Calu3 (cell line): Measurements from ENCODE around the gene ATP6V1C2. TPM values are rescaled to one million over a fixed set of nuclear protein-coding genes. Genes with fewer than 3 reads are reported as not detected.

Source experiments
- BruUV-seq: library from RNA; stranded (reverse); fragments of 400-500 nt; replicated peaks from 2 replicates; lab custom pipeline; 2021; lab: Mats Ljungman, UMichigan
- CTCF ChIA-PET: fragments of 300-600 bp; sonication (Branson Sonifier 250); formaldehyde crosslinking; loops from one replicate; lab custom pipeline; 2022; ENCODE audit warnings: antibody characterized with exemption; lab: Charles Lee
- DNase-seq: peaks from one replicate; pipeline ENCODE4 v3.0.0; 2022
- H3K27ac Mint-ChIP-seq: one replicate; pipeline ENCODE4 v1.8.0; 2022; ENCODE audit warnings: mixed read lengths; ENCODE audit not compliant: unreplicated experiment
- H3K27me3 Mint-ChIP-seq: one replicate; pipeline ENCODE4 v1.8.0; 2022; ENCODE audit warnings: mixed read lengths; ENCODE audit not compliant: unreplicated experiment
- H3K36me3 Mint-ChIP-seq: one replicate; pipeline ENCODE4 v1.8.0; 2022; ENCODE audit warnings: mild to moderate bottlenecking, moderate library complexity, mixed read lengths; ENCODE audit not compliant: insufficient read depth, unreplicated experiment
- H3K4me1 Mint-ChIP-seq: one replicate; pipeline ENCODE4 v1.8.0; 2022; ENCODE audit warnings: mild to moderate bottlenecking, low read depth, mixed read lengths; ENCODE audit not compliant: unreplicated experiment
- H3K4me3 Mint-ChIP-seq: one replicate; pipeline ENCODE4 v1.8.0; 2022; ENCODE audit warnings: mild to moderate bottlenecking, low read depth, moderate library complexity, mixed read lengths; ENCODE audit not compliant: unreplicated experiment
- H3K9me3 Mint-ChIP-seq: one replicate; pipeline ENCODE4 v1.8.0; 2022; ENCODE audit warnings: low read depth, mixed read lengths; ENCODE audit not compliant: unreplicated experiment
- CTCF ChIP-seq: fragments of 200-600 bp; IDR thresholded peaks from one replicate; pipeline ENCODE4 v1.8.0; 2022; ENCODE audit warnings: antibody characterized with exemption; ENCODE audit not compliant: unreplicated experiment
- intact Hi-C: fragments of 100-400 bp; cut with micrococcal nuclease; formaldehyde crosslinking; loops from one replicate; pipeline ENCODE4 v1.10.0; 2022; ENCODE audit not compliant: unreplicated experiment
- total RNA-seq: library from RNA; stranded (reverse); gene quantifications from 2 replicates; pipeline ENCODE4 v1.2.3, GENCODE V29; 2022

Gene ATP6V1C2
- total RNA-seq, 1 experiment from 2014 or later: 0.28 TPM

DNA sequence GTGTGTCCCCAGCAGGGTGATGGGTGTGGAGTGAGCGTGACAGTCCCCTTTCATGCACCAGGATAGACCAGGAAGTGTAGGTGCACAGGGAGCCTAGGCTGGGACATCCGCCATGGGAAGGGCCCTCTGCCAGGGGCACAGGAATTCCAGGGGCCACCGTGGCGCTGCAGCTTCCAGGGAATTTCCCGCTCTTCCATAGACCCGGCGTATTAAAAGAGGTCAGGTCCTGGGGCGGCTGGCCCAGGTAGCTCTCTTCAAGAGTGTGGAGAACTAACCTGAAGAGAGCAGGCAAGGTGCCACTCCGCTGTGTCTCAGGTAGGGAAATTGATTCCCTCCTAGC is 42.0 kb downstream of the ATP6V1C2 start:
- CTCF ChIA-PET: interaction anchor here (0.6 kb wide), 1 partner anchor 611 kb away, joined by 4 read pairs; no protein-coding TSS in a partner anchor
- no peak for DNase-seq
- no peaks in the 10 kb centered on the region for H3K9me3 Mint-ChIP-seq
- BruUV-seq: no TSS peak
- intact Hi-C loops: no loop called here
- no peak overlapping the region for H3K27ac Mint-ChIP-seq
- H3K27me3 Mint-ChIP-seq: no peaks in the 10 kb centered on the region
- H3K36me3 Mint-ChIP-seq: no peaks in the 10 kb centered on the region
- no peak for TF ChIP-seq CTCF
- no peak overlapping the region for H3K4me3 Mint-ChIP-seq
- H3K4me1 Mint-ChIP-seq: peaks cover 7% of the 10 kb centered on the region

DNA sequence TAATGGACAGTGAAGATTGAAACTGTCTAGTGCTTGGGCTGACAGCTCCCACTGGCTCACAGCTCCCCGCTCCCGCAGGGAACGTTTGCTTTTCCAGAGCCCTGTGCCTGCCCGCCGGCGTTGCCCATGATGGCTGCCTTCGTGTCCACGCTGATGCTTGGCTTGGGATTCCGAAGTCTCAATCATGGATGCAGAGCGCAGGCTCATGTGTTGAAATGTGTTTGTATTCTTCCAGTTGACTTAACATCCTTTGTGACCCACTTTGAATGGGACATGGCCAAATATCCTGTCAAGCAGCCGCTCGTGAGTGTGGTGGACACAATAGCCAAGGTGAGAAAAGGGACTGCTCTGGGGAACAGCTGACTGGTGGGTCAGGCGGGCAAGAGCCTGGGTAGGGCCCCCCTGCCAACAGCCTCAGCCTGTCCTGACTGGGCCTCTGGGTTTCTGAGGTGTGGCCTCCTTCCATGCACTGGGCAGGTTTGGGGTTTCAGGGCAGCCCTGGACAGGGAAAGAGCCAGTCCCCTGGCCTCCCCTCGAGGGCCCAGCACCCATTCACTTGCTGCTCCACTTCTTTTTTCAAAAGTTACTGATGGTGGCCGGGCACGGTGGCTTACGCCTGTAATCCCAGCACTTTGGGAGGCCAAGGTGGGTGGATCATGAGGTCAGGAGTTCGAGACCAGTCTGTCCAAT is 42.8 kb downstream of the ATP6V1C2 start:
- intact Hi-C loops: no loop called here
- H3K4me3 Mint-ChIP-seq: no peak overlapping the region
- no peak for TF ChIP-seq CTCF
- CTCF ChIA-PET: interaction anchor here (0.6 kb wide), 1 partner anchor 612 kb away, joined by 4 read pairs; no protein-coding TSS in a partner anchor
- H3K9me3 Mint-ChIP-seq: no peaks in the 10 kb centered on the region
- no TSS peak for BruUV-seq
- H3K4me1 Mint-ChIP-seq: peaks cover 7% of the 10 kb centered on the region
- H3K36me3 Mint-ChIP-seq: no peaks in the 10 kb centered on the region
- no peak for DNase-seq
- H3K27me3 Mint-ChIP-seq: peaks cover 8% of the 10 kb centered on the region
- no peak overlapping the region for H3K27ac Mint-ChIP-seq

DNA sequence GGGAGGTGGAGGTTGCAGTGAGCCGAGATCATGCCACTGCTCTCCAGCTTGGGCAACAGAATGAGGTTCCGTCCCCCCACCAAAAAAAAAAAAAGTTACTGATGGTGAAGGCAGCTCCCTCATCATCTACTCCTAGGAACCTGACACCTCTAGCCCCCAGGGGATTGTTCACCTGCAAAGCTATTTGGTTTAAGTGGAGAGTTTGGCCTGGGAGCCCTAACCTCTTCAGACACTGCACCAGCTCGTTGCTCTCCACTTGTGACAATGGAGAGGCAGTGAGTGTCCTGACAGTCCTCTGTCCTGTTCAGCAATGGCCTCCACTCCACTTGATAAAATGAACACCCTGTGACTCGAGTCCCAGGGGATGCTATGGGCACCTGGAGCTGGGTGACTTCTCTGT is 43.5 kb downstream of the ATP6V1C2 start:
- Mint-ChIP-seq H3K4me1 (peaks cover 7% of the 10 kb centered on the region), H3K4me3 (no peak overlapping the region), H3K27ac (no peak overlapping the region), H3K27me3 (peaks cover 12% of the 10 kb centered on the region), H3K36me3 (no peaks in the 10 kb centered on the region), H3K9me3 (no peaks in the 10 kb centered on the region)
- no peak for DNase-seq
- CTCF ChIA-PET: no interaction called here
- TF ChIP-seq CTCF: no peak
- intact Hi-C loops: no loop called here
- BruUV-seq: no TSS peak

- Mint-ChIP-seq H3K4me1 (peaks cover 7% of the 10 kb centered on the region), H3K27ac (no peak overlapping the region), H3K9me3 (no peaks in the 10 kb centered on the region), H3K4me3 (no peak overlapping the region), H3K36me3 (no peaks in the 10 kb centered on the region), H3K27me3 (peaks cover 12% of the 10 kb centered on the region)
- intact Hi-C loops: no loop called here
- peak; percentile 33 for DNase-seq
- BruUV-seq: no TSS peak
- CTCF ChIA-PET: no interaction called here
- TF ChIP-seq CTCF: no peak
These were observed 44.0 kb downstream of the ATP6V1C2 start for GRCh38 chr2:10765461-10765860.
